HT1080 (cell line): ENCODE measurements around the gene MTHFSD. TPM values are rescaled to one million over a fixed set of nuclear protein-coding genes. Genes with fewer than 3 reads are reported as not detected.

Experiments
- DNase-seq: peaks from one replicate; pipeline ENCODE4 v3.0.0-alpha.2; 2015; ENCODE audit warnings: low read depth
- total RNA-seq: library from RNA; depleted of rRNA; stranded (reverse); fragments of >200 nt; shearing (Covaris generic); gene quantifications from 2 replicates; pipeline ENCODE4 v1.2.3, GENCODE V29; 2014

The MTHFSD gene
- total RNA-seq, 1 experiment from 2014 or later: 9.8 TPM

- no peak for DNase-seq
These were observed 51.2 kb downstream of the MTHFSD start for GRCh38 chr16:86503830-86504229.

- no peak for DNase-seq
These were observed 51.9 kb downstream of the MTHFSD start for GRCh38 chr16:86502856-86503748.

- no peak for DNase-seq
These were observed 52.8 kb downstream of the MTHFSD start for GRCh38 chr16:86501989-86502855.

GRCh38 chr16:86500708-86501510, 54.1 kb downstream of the MTHFSD start:
- no peak for DNase-seq

- DNase-seq: no peak
These were observed 54.9 kb downstream of the MTHFSD start for GRCh38 chr16:86499889-86500707.

DNA sequence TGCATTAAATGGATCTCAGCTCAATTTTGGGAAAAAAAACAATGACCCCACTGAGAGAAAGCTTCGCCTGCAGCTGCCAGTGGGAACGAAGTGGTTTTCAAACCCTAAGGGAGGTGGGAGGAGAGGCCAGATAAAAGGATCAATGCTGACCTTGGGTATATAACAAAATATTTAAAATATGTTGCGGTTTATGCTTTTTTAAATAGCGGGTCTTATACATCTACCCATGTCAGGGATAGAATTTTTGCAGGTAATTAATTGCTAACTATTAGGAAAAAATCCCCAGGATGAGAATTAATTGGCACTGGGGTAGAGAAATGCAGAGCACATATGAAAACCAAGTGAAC, 55.6 kb downstream of the MTHFSD start:
- no peak for DNase-seq

DNA sequence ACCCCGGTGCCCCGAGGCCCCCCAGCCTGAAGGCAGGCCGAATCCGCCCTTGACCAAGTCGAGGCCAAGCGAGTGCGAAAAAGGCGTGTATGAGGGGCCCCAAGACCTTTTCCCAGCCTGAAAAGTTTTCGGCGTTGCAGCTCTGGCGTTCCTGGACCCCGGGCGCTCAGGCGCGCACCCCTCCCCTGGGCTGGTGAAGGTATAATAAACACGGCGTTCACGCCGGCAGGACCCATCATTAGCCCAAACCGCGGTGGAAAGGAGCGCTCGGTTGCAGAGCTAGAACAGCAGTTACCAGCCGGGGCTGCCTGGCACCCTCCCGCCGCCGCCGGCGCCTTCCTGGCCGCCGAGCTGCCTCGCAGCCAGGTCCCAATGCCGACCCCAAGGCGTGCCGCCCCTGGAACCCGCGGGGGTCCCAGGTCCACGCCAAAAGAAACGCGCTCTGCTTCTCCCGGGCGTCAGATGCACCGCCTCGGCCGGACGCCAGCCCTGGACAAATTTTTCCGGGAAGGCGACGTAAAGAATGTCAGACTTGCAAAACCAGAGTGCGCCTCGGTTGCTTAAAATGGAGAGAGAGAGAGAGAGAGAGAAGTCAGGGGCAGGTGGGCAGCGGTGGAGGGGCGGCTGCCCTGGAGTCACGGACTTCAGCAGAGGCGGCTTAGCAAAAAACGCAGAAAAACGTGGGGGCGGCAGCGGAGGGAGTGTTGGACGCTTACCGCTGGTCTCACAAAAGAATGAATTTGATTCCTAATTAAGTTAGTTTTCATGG, 56.2 kb downstream of the MTHFSD start:
- DNase-seq: no peak

DNA sequence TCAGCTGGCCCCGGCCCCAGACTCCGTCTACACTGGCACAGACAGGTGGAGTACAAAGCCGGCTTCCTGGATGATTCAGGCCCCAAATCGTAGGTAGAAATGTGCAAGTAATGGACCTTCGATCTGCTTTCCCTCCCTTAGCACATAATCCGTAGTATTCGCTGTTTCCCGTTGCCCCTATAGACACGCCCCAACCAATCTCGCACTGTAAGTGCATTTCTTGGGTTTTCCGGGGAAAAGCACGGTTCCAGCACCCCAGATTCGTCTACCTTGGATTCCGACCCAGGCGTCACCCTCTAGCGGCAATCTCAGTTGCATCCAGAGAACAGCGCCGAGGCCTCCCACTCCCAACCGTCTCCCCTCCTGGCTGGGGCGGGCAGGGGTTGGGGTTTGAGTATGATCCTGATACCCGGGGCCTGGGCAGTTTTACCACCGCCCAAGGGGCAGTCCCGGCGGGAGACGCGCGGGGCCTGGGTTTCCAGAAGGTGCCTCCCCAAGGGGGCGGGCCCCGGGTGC, 56.8 kb downstream of the MTHFSD start:
- no peak for DNase-seq

DNA sequence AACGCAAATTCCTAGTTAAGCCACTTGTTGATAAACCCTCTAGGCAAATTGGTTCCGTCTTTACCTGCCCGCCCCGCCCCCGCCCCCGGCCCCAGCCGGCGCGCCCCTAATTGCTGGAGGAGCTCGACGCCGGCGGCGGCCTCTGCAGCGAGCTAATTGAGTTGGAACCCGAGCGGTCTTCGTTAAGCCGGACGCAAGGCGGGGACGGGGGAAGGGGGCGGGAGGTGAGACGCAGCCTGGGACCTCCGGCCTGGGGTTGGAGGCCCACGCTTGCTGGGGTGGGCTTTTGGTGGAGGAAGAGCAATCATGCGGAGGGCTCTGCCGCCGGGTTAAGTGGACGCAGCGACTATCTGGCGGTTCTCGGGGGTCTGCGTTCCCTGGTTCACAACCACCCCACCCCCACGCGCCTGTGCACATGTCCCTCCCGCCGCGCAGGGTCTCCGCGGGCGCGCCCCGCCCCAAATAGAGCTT, 57.4 kb downstream of the MTHFSD start:
- no peak for DNase-seq

DNA sequence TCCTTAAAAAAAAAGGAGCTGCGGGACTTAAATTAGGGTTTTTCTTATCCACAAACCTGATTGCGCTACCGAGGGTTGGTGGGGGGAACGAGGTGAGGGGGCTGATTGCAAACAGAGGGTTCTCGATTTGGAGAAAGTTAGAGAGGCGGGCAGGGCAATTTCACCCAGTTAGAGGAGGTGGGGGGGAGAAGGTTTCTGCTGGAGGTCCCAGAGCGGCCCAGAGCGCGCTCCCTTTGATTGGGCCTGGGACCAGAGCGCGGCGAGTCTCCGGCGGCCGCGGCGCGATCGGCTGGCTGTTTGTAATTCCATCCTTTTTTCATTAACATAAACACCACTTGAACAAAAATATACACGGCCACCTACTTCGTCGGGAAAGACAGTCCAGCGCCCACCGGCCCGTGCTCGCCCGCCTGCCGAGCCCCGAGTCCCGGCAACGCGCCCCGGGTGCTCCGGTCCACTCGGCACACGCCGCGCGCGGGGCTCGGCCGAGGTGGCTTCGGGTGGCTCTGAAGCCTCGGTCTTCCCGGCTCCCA, 58.0 kb downstream of the MTHFSD start:
- DNase-seq: no peak

DNA sequence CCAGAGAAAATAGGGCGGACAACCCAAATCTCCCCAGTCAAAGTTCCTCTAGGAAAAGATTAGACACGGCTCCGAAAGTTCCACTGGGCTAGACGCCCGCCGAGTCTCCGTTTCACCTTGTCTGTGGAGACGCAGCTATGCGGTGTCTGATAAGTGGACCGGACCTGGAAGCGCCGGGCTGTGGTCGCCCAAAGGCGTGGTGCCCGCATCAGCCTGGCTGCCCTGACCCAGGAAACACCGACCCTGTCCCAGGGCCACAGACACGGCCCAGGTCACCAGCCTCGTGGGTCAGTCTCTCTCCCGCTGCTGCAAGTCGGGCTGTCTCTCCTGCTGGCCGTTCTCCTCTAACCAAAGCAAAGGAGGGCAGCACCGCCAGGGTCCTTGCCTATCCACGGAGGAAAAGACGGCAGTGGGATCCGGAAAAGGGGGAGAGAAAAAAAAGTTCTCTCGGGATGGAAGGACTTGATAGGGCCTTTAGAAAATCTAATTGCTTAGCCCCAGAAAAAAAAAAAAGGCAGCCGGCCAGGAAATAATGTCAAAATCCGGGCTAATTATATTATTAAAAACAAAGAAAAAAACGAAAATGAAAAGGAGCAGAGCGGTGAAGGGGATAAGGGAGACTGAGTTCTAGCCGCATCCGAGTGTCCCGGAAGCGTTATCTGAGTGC, 58.6 kb downstream of the MTHFSD start:
- no peak for DNase-seq

- DNase-seq: no peak
These were observed 59.2 kb downstream of the MTHFSD start for GRCh38 chr16:86495756-86496261.

DNA sequence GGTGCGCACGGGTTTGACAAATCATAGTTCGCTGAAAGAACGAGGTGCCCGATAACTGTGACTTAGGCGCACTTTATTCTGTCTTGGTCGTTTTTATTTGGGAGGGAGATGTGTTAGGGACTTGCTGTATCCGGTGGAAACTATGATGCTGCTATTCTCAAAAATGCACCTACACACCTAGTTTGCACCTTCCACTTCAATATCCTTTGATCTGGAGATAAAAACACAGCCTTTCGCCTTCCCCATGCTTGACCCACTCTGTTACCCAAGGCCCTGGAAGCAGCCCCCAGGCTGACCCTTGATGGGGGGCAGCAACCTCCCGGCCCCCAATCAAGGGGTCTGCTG, 59.7 kb downstream of the MTHFSD start:
- no peak for DNase-seq

- DNase-seq: no peak
These were observed 60.3 kb downstream of the MTHFSD start for GRCh38 chr16:86494565-86495356.

GRCh38 chr16:86494039-86494564, 60.9 kb downstream of the MTHFSD start:
- DNase-seq: no peak

GRCh38 chr16:86492961-86493629, 61.9 kb downstream of the MTHFSD start:
- DNase-seq: no peak
